ENCODE results near the gene ABLIM3.

ABLIM3 gene

GRCh38 chr5:149162401-149163084 is 21.2 kb downstream of the ABLIM3 start:
- ATAC-seq (peak; percentile 44), DNase-seq (ENCODE audit: low spot score in 2 of 2) (no peak)
- no peak overlapping the region for H3K4me3 Mint-ChIP-seq
- no peaks in the 10 kb centered on the region for H3K4me1 Mint-ChIP-seq
- H3K27ac Mint-ChIP-seq, result no peak overlapping the region
- no peaks in the 10 kb centered on the region for H3K36me3 Mint-ChIP-seq
- H3K9me3 Mint-ChIP-seq, result no peaks in the 10 kb centered on the region

- H3K9me3 Mint-ChIP-seq, result no peaks in the 10 kb centered on the region
- no peak for ATAC-seq
- no peak overlapping the region for H3K4me3 Mint-ChIP-seq
- no peaks in the 10 kb centered on the region for H3K4me1 Mint-ChIP-seq
- no peaks in the 10 kb centered on the region for H3K36me3 Mint-ChIP-seq
- no peak overlapping the region for H3K27ac Mint-ChIP-seq
- no peak for DNase-seq (ENCODE audit: low spot score in 2 of 2)
Measured at GRCh38 chr5:149164731-149165130, 23.4 kb downstream of the ABLIM3 start.

DNA sequence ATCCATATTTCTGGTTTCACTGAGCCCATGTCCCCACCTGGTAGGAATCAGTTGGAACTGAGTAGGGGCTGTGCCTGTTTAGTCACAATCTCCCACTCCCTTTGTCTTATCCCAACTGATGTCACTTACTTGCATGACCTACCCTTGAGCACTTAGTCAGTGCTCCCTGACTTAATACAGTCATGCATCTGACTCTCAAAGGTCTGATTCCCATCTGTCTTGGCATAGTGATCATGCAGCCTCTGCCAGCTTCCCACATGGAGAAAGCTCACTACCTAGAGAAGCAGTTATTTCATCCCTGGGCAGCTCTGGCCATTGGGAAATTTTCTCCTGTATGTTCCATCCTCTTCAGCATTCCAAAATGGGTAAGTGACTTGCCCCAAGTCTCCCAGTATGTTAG is 24.8 kb downstream of the ABLIM3 start:
- H3K36me3 Mint-ChIP-seq, result no peaks in the 10 kb centered on the region
- H3K4me1 Mint-ChIP-seq, result no peaks in the 10 kb centered on the region
- H3K4me3 Mint-ChIP-seq, result no peak overlapping the region
- no peaks in the 10 kb centered on the region for H3K9me3 Mint-ChIP-seq
- H3K27ac Mint-ChIP-seq, result no peak overlapping the region
- ATAC-seq (no peak), DNase-seq (ENCODE audit: low spot score in 2 of 2) (peak in 1 of 2 donors; percentile 12)

DNA sequence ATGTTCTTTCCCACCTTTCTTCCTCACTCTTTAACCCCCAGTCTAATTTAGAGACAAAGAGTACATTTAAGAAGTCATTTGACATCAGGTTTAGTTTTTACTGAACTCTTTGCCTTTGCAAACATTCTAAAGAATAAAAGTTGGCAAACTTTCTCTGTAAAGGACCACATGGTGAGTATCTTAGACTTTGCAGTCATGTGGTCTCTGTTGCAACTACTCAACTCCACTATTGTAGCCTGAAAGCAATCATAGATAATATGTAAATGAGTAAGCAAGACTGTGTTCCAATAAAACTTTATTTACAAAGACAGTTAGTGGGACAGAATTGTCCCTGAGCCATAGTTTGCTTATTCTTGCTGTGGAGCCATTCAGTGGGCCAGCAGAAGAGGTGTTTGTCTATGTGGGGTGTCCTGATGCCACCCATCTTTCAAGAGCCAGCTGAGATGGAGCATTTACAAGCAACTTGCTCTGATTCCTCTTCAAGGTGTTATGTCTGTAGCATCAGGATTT is 25.4 kb downstream of the ABLIM3 start:
- Mint-ChIP-seq H3K36me3 (no peaks in the 10 kb centered on the region), H3K4me1 (no peaks in the 10 kb centered on the region), H3K27ac (no peak overlapping the region), H3K4me3 (no peak overlapping the region), H3K9me3 (no peaks in the 10 kb centered on the region)
- peak in 1 of 2 donors; percentile 15 for DNase-seq (ENCODE audit: low spot score in 2 of 2)
- no peak for ATAC-seq

DNA sequence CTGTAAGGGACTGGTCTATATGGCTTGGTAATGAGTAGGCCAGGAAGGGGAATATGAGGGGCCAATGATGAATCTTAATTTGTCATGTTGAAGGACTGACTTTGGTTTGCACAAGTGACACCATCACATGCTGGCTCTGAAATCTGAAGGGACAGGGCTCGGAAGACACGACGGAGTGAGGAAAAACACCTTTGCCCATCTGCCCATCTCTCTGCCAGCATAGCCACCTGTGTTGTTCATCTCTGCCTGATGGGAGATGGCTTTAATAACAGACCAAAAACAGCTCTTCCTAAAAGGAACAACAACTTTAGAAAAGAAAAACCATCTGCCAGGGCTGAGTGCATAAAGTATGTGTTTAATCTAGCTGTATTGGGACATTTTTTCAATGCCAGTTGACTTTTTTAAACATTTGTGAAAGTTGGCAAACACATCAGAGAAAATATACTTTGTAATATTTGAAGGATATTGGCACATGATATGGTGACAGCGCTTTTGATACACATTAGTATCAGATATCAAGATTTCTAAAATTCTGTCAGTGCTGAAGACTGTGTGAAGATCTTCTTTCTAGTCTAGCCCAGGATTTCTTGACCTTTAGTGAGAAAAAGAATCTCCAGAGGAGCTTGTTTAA is 27.1 kb downstream of the ABLIM3 start:
- Mint-ChIP-seq H3K9me3 (no peaks in the 10 kb centered on the region), H3K4me1 (peaks cover 8% of the 10 kb centered on the region), H3K36me3 (no peaks in the 10 kb centered on the region), H3K4me3 (no peak overlapping the region), H3K27ac (no peak overlapping the region)
- ATAC-seq (no peak), DNase-seq (ENCODE audit: low spot score in 2 of 2) (no peak)

DNA sequence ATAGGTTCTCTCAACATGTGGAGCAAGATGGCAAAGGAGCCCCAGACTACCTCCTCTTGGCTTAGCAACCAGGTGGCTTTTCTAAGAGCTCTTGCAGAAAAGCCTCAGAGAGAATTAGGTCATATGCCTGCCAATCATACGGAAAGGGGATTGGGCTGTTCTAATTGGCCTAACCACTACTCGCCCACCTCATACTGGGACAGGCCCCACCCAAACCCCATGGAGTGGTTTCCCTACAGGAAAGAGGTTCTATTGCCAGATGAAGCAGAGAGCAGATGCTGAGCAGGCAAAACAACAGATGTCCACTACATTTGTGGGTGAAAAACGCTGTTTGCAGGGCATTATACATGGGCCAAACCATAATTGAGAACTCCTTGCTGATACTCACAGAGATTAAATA is 29.0 kb downstream of the ABLIM3 start:
- DNase-seq (ENCODE audit: low spot score in 2 of 2) (peak in 1 of 2 donors; percentile 26), ATAC-seq (no peak)
- Mint-ChIP-seq H3K36me3 (no peaks in the 10 kb centered on the region), H3K9me3 (no peaks in the 10 kb centered on the region), H3K4me1 (peaks cover 8% of the 10 kb centered on the region), H3K27ac (no peak overlapping the region), H3K4me3 (no peak overlapping the region)

- Mint-ChIP-seq H3K27ac (no peak overlapping the region), H3K9me3 (no peaks in the 10 kb centered on the region), H3K4me3 (no peak overlapping the region), H3K4me1 (peaks cover 8% of the 10 kb centered on the region), H3K36me3 (no peaks in the 10 kb centered on the region)
- DNase-seq (ENCODE audit: low spot score in 2 of 2), result peak in 1 of 2 donors; percentile 66
- ATAC-seq, result peak; percentile 97
Measured at GRCh38 chr5:149172261-149172660, 31.0 kb downstream of the ABLIM3 start.

DNA sequence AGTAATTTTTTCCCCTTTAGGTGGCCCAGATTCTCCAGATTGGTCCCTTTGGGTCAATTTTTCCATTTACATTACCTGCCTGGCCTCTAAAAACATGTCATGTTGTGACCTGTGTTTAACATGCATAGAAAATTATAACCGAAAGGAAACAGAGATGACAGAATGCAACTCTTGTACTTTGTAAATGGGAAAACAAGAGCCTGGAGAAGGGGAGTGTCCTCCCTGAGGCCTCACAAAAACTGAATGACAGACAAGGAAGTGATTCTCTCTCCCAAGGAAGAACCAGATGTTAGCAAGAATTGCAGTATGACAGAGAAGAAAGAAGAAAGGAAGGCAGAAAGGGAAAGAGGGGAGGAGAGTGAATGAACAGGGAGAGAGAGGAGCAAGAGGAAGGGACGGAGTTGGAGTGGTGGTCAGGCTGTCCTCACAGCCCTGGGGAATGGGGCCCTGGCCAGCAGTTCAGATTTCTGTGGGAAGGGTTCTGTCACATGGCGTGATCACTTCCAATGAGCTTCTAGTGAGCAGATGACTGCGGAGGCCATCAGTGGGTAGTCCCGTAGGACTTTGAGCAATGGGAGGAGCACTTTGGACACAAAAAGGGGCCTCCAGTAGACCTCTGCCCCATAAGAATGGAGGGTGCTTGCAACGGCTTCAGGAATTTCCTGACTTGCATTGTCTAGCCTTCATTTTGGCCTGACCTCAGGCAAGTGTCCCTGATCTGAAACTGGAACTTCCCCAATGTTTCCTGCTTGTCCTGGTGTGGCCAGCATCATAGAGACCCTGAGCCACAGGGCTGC is 31.6 kb downstream of the ABLIM3 start:
- Mint-ChIP-seq H3K4me3 (no peak overlapping the region), H3K4me1 (peaks cover 8% of the 10 kb centered on the region), H3K36me3 (no peaks in the 10 kb centered on the region), H3K27ac (no peak overlapping the region), H3K9me3 (no peaks in the 10 kb centered on the region)
- DNase-seq (ENCODE audit: low spot score in 2 of 2), result peak in 1 of 2 donors; percentile 38
- ATAC-seq, result no peak

DNA sequence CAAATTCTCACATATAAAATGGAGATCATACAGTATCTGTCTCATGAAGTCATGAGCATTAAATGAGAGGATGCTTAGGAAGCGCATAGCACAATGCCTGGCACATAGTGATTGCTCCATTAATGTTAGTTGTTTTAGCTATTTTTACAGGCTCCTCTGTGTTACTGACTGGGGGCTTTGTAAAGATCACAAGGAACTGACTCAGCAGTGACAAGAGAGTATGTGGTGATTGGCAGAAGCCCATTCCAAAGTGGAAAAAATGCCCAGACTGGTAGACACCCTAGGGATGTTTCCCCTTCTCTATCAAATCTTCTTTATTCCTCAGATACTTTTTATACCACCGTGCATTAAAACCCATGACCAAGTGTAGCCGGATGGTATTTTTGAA is 33.5 kb downstream of the ABLIM3 start:
- DNase-seq (ENCODE audit: low spot score in 2 of 2) (peak in 1 of 2 donors; percentile 39), ATAC-seq (no peak)
- H3K36me3 Mint-ChIP-seq, result no peaks in the 10 kb centered on the region
- H3K4me1 Mint-ChIP-seq, result peaks cover 8% of the 10 kb centered on the region
- no peaks in the 10 kb centered on the region for H3K9me3 Mint-ChIP-seq
- H3K4me3 Mint-ChIP-seq, result no peak overlapping the region
- H3K27ac Mint-ChIP-seq, result no peak overlapping the region

DNA sequence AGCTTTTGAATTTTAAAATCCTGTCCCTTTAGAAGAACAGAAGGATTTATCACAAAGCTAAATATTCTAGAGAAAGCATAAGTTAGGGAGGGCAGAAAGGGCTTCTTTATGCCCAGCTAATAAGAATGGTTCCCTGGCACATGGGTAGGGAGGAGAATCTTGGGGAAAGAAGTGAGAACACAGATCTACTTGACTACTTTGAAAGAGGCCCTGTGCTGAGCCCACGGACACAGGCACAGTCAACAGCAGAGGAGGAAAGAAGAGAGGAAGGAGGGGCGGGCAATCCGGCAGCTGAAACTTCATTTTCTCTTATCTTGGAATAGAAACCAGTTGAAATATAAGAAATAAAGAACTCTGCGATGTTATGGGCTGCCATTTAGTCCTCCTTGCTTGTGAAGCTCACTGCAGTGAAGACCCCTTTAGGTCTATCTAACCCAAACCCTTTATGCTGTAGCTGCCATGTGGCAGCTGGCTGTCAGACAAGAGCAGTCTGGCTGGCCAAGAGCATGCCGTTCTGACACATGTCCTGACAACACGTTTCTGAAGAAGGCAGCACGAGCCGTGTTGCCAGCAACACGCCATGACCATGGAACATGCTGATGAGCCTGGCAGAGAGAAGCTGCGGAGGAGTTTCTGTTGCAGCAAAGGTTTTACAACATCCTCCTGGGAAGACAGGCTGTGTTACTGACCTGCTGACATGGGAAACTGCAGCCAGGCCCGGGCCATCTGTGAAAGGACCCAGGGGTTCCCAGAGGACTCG is 34.2 kb downstream of the ABLIM3 start:
- H3K4me3 Mint-ChIP-seq, result no peak overlapping the region
- ATAC-seq (no peak), DNase-seq (ENCODE audit: low spot score in 2 of 2) (peak in 1 of 2 donors; percentile 38)
- no peak overlapping the region for H3K27ac Mint-ChIP-seq
- H3K4me1 Mint-ChIP-seq, result peaks cover 8% of the 10 kb centered on the region
- no peaks in the 10 kb centered on the region for H3K9me3 Mint-ChIP-seq
- H3K36me3 Mint-ChIP-seq, result no peaks in the 10 kb centered on the region

GRCh38 chr5:149177339-149177843 is 36.1 kb downstream of the ABLIM3 start:
- Mint-ChIP-seq H3K4me1 (peaks cover 7% of the 10 kb centered on the region), H3K9me3 (no peaks in the 10 kb centered on the region), H3K27ac (no peak overlapping the region), H3K4me3 (no peak overlapping the region), H3K36me3 (no peaks in the 10 kb centered on the region)
- DNase-seq (ENCODE audit: low spot score in 2 of 2) (no peak), ATAC-seq (no peak)

- no peak overlapping the region for H3K27ac Mint-ChIP-seq
- no peak overlapping the region for H3K4me3 Mint-ChIP-seq
- no peaks in the 10 kb centered on the region for H3K9me3 Mint-ChIP-seq
- H3K36me3 Mint-ChIP-seq, result no peaks in the 10 kb centered on the region
- ATAC-seq, result no peak
- DNase-seq (ENCODE audit: low spot score in 2 of 2), result peak in 1 of 2 donors; percentile 17
- H3K4me1 Mint-ChIP-seq, result peaks cover under 1% of the 10 kb centered on the region
Measured at GRCh38 chr5:149177911-149178565, 36.7 kb downstream of the ABLIM3 start.

- H3K9me3 Mint-ChIP-seq, result no peaks in the 10 kb centered on the region
- no peak for ATAC-seq
- no peaks in the 10 kb centered on the region for H3K4me1 Mint-ChIP-seq
Measured at GRCh38 chr5:149181732-149182131, 40.4 kb downstream of the ABLIM3 start.

DNA sequence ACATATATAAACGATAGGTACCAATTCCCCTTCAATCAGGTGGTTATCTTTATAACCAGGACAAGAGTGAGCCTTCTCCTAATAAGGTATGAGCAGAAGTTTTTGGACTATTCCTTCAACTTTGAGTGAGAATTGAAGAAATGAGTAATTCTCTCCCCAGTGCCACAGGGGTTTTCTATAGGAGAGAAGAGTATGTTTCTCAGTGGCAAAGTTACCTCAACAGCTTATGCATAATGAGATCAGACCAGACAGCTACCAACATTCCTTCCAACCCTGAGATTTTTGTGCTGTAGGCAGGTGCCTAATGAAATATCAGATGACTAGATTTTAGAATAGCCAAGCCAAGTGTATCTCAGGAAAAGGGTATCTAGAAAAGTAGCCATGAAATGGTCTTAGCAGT is 40.9 kb downstream of the ABLIM3 start:
- DNase-seq (ENCODE audit: low spot score in 2 of 2) (no peak), ATAC-seq (no peak)
- no peaks in the 10 kb centered on the region for H3K36me3 Mint-ChIP-seq
- no peaks in the 10 kb centered on the region for H3K9me3 Mint-ChIP-seq
- H3K27ac Mint-ChIP-seq, result no peak overlapping the region
- H3K4me1 Mint-ChIP-seq, result no peaks in the 10 kb centered on the region
- no peak overlapping the region for H3K4me3 Mint-ChIP-seq

More at GRCh38 chr5:149181732-149182131, 40.4 kb downstream of the ABLIM3 start:
- Mint-ChIP-seq H3K27ac (no peak overlapping the region), H3K4me3 (no peak overlapping the region), H3K36me3 (no peaks in the 10 kb centered on the region)
- DNase-seq (ENCODE audit: low spot score in 2 of 2), result peak in 1 of 2 donors; percentile 28

All from stimulated activated effector memory CD8-positive, alpha-beta T cell treated with anti-CD3 and anti-CD28 coated beads, Interleukin-12 subunit alpha, Interleukin-12 subunit beta, amount 100 ng/mL, for 72 hours (primary cell).